Suppressor macrophage treated with lipopolysaccharide for 1 hour (primary cell): ENCODE results near the gene CALD1.

Source experiments
- DNase-seq, 3 donors: peaks; one replicate each; pipeline ENCODE4 v3.0.0-alpha.2; 2020 to 2022

The CALD1 gene

GRCh38 chr7:134764365-134764764 lies 15.1 kb upstream of the CALD1 start:
- no peak for DNase-seq

- no peak for DNase-seq
These were observed 12.5 kb upstream of the CALD1 start for GRCh38 chr7:134766779-134767519.

- no peak for DNase-seq
These were observed 11.8 kb upstream of the CALD1 start for GRCh38 chr7:134767520-134768168.

GRCh38 chr7:134768243-134768642 lies 11.2 kb upstream of the CALD1 start:
- DNase-seq, result no peak

- peak; percentile 31 to 40 (median 39) for DNase-seq
These were observed 8.8 kb upstream of the CALD1 start for GRCh38 chr7:134770676-134771075.

- no peak for DNase-seq
These were observed 8.3 kb upstream of the CALD1 start for GRCh38 chr7:134771111-134771510.

GRCh38 chr7:134771889-134772288 lies 7.5 kb upstream of the CALD1 start:
- no peak for DNase-seq

- DNase-seq, result no peak
These were observed 7.0 kb upstream of the CALD1 start for GRCh38 chr7:134772401-134772800.

GRCh38 chr7:134773164-134773563 lies 6.3 kb upstream of the CALD1 start:
- no peak for DNase-seq

- DNase-seq, result no peak
These were observed 5.3 kb upstream of the CALD1 start for GRCh38 chr7:134774119-134774518.

- no peak for DNase-seq
These were observed 2.0 kb upstream of the CALD1 start for GRCh38 chr7:134777470-134777869.

- DNase-seq, result no peak
These were observed 1.4 kb upstream of the CALD1 start for GRCh38 chr7:134777908-134778580.

- DNase-seq, result no peak
These were observed 269 bp downstream of the CALD1 start for GRCh38 chr7:134779741-134780065.

- no peak for DNase-seq
These were observed 863 bp downstream of the CALD1 start for GRCh38 chr7:134780166-134780828.

- no peak for DNase-seq
These were observed 1.7 kb downstream of the CALD1 start for GRCh38 chr7:134781171-134781570.

GRCh38 chr7:134782121-134782623 lies 2.7 kb downstream of the CALD1 start:
- DNase-seq, result peak; percentile 22 to 60 (median 52)

GRCh38 chr7:134783294-134784069 lies 4.0 kb downstream of the CALD1 start:
- DNase-seq, result no peak

GRCh38 chr7:134784251-134785049 lies 5.0 kb downstream of the CALD1 start:
- DNase-seq, result no peak

GRCh38 chr7:134785842-134786241 lies 6.4 kb downstream of the CALD1 start:
- DNase-seq, result no peak

GRCh38 chr7:134787064-134787463 lies 7.6 kb downstream of the CALD1 start:
- peak; percentile 38 to 77 (median 63) for DNase-seq

- DNase-seq, result no peak
These were observed 8.3 kb downstream of the CALD1 start for GRCh38 chr7:134787720-134788119.

- no peak for DNase-seq
These were observed 8.8 kb downstream of the CALD1 start for GRCh38 chr7:134788191-134788590.
